ENCODE data around the gene ENG.

ENG gene

DNA sequence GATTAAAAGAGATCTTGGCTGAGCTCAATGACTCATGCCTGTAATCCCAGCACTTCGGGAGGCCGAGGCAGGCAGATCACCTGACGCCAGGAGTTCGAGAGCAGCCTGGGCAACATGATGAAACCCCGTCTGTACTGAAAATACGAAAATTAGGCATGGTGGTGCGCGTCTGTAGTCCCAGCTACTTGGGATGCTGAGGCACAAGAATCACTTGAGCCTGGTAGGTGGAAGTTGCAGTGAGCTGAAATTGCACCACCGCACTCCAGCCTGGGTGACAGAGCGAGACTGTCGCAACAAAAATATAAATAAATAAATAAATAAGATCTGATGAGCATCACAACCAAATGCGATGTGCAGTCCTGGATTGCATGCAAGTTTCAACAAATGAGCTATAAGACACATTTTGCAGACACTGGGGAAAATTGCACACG lies 8.7 kb upstream of the ENG start:
- ATAC-seq = no peak
- TF ChIP-seq POU6F1 (CRISPR knock-in tag; IDR thresholded peaks at IDR 0.05; ENCODE audit: borderline replicate concordance, low read depth) (no peak), ESRRG (CRISPR knock-in tag; IDR thresholded peaks at IDR 0.05) (no peak), RARB (CRISPR knock-in tag; IDR thresholded peaks at IDR 0.05) (no peak), ZFP3 (CRISPR knock-in tag; IDR thresholded peaks at IDR 0.05) (no peak), GLIS3 (CRISPR knock-in tag; IDR thresholded peaks at IDR 0.05) (no peak), TOX (CRISPR knock-in tag; IDR thresholded peaks at IDR 0.05; ENCODE audit: borderline replicate concordance) (no peak), ZFP30 (CRISPR knock-in tag; IDR thresholded peaks at IDR 0.05) (no peak), ZC3H10 (CRISPR knock-in tag; IDR thresholded peaks at IDR 0.05) (no peak), TCF4 (CRISPR knock-in tag; IDR thresholded peaks at IDR 0.05; ENCODE audit: borderline replicate concordance) (no peak), OSR1 (CRISPR knock-in tag; IDR thresholded peaks at IDR 0.05) (no peak), ZNF70 (CRISPR knock-in tag; IDR thresholded peaks at IDR 0.05) (no peak), SNAI2 (CRISPR knock-in tag; IDR thresholded peaks at IDR 0.05) (no peak), ARNTL (CRISPR knock-in tag; IDR thresholded peaks at IDR 0.05; ENCODE audit: borderline replicate concordance, low read depth) (no peak), ZNF565 (CRISPR knock-in tag; conservative IDR thresholded peaks at IDR 0.05; ENCODE audit: low read depth) (no peak), PPARA (CRISPR knock-in tag; IDR thresholded peaks at IDR 0.05; ENCODE audit: borderline replicate concordance) (no peak)
- TF ChIP-seq, protein P1, sequence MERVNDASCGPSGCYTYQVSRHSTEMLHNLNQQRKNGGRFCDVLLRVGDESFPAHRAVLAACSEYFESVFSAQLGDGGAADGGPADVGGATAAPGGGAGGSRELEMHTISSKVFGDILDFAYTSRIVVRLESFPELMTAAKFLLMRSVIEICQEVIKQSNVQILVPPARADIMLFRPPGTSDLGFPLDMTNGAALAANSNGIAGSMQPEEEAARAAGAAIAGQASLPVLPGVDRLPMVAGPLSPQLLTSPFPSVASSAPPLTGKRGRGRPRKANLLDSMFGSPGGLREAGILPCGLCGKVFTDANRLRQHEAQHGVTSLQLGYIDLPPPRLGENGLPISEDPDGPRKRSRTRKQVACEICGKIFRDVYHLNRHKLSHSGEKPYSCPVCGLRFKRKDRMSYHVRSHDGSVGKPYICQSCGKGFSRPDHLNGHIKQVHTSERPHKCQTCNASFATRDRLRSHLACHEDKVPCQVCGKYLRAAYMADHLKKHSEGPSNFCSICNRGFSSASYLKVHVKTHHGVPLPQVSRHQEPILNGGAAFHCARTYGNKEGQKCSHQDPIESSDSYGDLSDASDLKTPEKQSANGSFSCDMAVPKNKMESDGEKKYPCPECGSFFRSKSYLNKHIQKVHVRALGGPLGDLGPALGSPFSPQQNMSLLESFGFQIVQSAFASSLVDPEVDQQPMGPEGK (CRISPR knock-in tag; IDR thresholded peaks at IDR 0.05; ENCODE audit: borderline replicate concordance) = no peak
- TF ChIP-seq, protein P2, sequence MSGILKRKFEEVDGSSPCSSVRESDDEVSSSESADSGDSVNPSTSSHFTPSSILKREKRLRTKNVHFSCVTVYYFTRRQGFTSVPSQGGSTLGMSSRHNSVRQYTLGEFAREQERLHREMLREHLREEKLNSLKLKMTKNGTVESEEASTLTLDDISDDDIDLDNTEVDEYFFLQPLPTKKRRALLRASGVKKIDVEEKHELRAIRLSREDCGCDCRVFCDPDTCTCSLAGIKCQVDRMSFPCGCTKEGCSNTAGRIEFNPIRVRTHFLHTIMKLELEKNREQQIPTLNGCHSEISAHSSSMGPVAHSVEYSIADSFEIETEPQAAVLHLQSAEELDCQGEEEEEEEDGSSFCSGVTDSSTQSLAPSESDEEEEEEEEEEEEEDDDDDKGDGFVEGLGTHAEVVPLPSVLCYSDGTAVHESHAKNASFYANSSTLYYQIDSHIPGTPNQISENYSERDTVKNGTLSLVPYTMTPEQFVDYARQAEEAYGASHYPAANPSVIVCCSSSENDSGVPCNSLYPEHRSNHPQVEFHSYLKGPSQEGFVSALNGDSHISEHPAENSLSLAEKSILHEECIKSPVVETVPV (CRISPR knock-in tag; IDR thresholded peaks at IDR 0.05) = no peak
- TF ChIP-seq, protein P3, sequence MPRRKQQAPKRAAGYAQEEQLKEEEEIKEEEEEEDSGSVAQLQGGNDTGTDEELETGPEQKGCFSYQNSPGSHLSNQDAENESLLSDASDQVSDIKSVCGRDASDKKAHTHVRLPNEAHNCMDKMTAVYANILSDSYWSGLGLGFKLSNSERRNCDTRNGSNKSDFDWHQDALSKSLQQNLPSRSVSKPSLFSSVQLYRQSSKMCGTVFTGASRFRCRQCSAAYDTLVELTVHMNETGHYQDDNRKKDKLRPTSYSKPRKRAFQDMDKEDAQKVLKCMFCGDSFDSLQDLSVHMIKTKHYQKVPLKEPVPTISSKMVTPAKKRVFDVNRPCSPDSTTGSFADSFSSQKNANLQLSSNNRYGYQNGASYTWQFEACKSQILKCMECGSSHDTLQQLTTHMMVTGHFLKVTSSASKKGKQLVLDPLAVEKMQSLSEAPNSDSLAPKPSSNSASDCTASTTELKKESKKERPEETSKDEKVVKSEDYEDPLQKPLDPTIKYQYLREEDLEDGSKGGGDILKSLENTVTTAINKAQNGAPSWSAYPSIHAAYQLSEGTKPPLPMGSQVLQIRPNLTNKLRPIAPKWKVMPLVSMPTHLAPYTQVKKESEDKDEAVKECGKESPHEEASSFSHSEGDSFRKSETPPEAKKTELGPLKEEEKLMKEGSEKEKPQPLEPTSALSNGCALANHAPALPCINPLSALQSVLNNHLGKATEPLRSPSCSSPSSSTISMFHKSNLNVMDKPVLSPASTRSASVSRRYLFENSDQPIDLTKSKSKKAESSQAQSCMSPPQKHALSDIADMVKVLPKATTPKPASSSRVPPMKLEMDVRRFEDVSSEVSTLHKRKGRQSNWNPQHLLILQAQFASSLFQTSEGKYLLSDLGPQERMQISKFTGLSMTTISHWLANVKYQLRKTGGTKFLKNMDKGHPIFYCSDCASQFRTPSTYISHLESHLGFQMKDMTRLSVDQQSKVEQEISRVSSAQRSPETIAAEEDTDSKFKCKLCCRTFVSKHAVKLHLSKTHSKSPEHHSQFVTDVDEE (CRISPR knock-in tag; IDR thresholded peaks at IDR 0.05) = no peak
- TF ChIP-seq, protein P4, sequence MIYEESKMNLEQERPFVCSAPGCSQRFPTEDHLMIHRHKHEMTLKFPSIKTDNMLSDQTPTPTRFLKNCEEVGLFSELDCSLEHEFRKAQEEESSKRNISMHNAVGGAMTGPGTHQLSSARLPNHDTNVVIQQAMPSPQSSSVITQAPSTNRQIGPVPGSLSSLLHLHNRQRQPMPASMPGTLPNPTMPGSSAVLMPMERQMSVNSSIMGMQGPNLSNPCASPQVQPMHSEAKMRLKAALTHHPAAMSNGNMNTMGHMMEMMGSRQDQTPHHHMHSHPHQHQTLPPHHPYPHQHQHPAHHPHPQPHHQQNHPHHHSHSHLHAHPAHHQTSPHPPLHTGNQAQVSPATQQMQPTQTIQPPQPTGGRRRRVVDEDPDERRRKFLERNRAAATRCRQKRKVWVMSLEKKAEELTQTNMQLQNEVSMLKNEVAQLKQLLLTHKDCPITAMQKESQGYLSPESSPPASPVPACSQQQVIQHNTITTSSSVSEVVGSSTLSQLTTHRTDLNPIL (CRISPR knock-in tag; IDR thresholded peaks at IDR 0.05; ENCODE audit: low read depth) = no peak

DNA sequence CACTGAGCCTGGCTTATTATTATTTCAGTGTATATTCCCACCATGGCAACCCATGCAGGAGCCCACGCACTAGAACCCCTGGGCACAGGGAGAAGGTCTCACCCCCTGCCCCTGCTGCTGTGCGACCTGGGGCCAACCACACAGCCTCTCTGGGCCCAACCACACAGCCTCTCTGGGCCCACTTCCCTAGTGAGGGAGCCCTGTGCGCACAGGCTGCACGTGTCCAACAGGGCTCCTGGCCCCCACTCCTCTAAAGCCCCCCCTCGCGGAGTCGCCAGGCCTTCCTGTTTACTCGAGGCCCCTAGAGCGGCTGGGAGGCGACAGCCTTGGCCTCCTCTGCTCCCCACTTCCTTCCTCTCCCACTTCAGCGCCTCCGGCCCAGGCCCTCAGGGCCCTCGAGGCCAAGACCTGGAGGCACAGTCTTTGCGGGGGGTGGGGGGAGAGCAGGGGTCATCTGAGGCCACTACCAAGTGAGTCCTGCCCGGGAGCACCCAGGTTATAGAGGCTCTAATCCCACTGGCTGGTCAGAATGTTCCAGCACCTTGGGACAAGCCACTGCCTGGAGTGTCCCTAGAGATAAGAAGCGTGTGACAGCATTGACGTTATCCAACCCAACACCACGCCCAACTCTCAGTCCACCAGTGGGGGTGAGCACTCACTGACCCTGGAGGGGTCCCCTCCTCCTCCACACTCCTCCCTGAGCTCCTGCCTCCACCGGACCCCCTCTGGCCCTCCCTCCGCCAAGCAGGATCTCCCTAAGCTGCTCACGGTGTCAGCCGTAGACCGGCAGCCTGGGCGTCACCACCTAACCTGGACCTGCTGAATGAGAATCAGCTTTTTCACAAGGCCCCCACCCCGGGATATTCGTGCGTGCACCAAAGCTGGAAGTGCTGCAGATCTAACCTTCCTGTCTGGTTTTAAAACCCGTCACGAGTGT lies 7.9 kb upstream of the ENG start:
- ATAC-seq = no peak
- TF ChIP-seq ZC3H10 (CRISPR knock-in tag; IDR thresholded peaks at IDR 0.05) = no peak
- no peak for TF ChIP-seq RARB (CRISPR knock-in tag; IDR thresholded peaks at IDR 0.05)
- no peak for TF ChIP-seq CSDC2 (CRISPR knock-in tag; IDR thresholded peaks at IDR 0.05)
- no peak for TF ChIP-seq ZNF8 (CRISPR knock-in tag; IDR thresholded peaks at IDR 0.05)
- TF ChIP-seq, protein P1 (CRISPR knock-in tag; IDR thresholded peaks at IDR 0.05; ENCODE audit: borderline replicate concordance) = no peak
- no peak for TF ChIP-seq ESRRG (CRISPR knock-in tag; IDR thresholded peaks at IDR 0.05)
- no peak for TF ChIP-seq ZFP3 (CRISPR knock-in tag; IDR thresholded peaks at IDR 0.05)
- TF ChIP-seq SNAI2 (CRISPR knock-in tag; IDR thresholded peaks at IDR 0.05) = no peak
- TF ChIP-seq POU6F1 (CRISPR knock-in tag; IDR thresholded peaks at IDR 0.05; ENCODE audit: borderline replicate concordance, low read depth) = no peak
- TF ChIP-seq PPARA (CRISPR knock-in tag; IDR thresholded peaks at IDR 0.05; ENCODE audit: borderline replicate concordance) = no peak
- no peak for TF ChIP-seq ARNTL (CRISPR knock-in tag; IDR thresholded peaks at IDR 0.05; ENCODE audit: borderline replicate concordance, low read depth)
- TF ChIP-seq ISL1 (CRISPR knock-in tag; IDR thresholded peaks at IDR 0.05) = no peak
- no peak for TF ChIP-seq TOX (CRISPR knock-in tag; IDR thresholded peaks at IDR 0.05; ENCODE audit: borderline replicate concordance)
- TF ChIP-seq BACH2 (CRISPR knock-in tag; IDR thresholded peaks at IDR 0.05; ENCODE audit: borderline replicate concordance) = no peak
- TF ChIP-seq ZNF565 (CRISPR knock-in tag; conservative IDR thresholded peaks at IDR 0.05; ENCODE audit: low read depth) = no peak
- no peak for TF ChIP-seq OSR1 (CRISPR knock-in tag; IDR thresholded peaks at IDR 0.05)
- no peak for TF ChIP-seq TCF4 (CRISPR knock-in tag; IDR thresholded peaks at IDR 0.05; ENCODE audit: borderline replicate concordance)
- no peak for TF ChIP-seq ZFP30 (CRISPR knock-in tag; IDR thresholded peaks at IDR 0.05)
- TF ChIP-seq ZNF70 (CRISPR knock-in tag; IDR thresholded peaks at IDR 0.05) = no peak

Data from SK-N-SH treated with all-trans-retinoic acid at 6 μM for 48 hours (cell line).